Measurements from ENCODE around the gene TULP1. TPM values are rescaled to one million over a fixed set of nuclear protein-coding genes. Genes with fewer than 3 reads are reported as not detected.

Gene TULP1
- total and polyA plus RNA-seq, 2 of the 4 experiments (the other 2 are of a cell fraction), result not detected

DNA sequence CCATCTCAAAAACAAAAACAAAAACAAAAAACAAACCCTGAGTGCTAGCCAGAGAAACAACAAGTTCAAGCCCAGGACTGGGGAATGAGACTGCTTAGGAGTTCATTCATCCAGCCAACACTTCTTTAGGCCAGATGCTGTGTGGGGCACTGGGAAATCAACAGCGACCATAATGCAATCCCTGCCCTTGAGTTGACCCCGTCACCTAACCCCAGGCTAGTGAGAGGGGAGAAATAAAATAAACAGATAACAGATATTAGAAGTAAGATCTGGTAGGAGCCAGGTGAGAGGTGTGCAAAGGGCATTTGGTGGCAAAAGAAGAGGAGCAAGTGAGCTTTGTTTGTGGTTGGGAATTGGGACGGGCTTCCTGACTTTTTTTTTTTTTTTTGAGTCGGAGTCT is 49.4 kb downstream of the TULP1 start:
- ChIA-PET CTCF (interaction anchor here (0.6 kb wide), 2 partner anchors 14 to 21 kb away, joined by 3 to 4 read pairs; no protein-coding TSS in a partner anchor), POLR2A (ENCODE audit: unreplicated experiment) (no interaction called here)
- Histone ChIP-seq H4K91ac (ENCODE audit: insufficient read depth, low read depth, low read length) (no peak overlapping the region), H3K18ac (ENCODE audit: low read depth, low read length) (no peak overlapping the region), H3K9me3 (ENCODE audit: control insufficient read depth, insufficient read depth, low read length) (no peaks in the 10 kb centered on the region), H4K8ac (ENCODE audit: low read depth in 2 of 2, low read length in 2 of 2) (no peak overlapping the region), H4K5ac (ENCODE audit: low read depth, low read length) (no peak overlapping the region), H3K36me3 (ENCODE audit: control insufficient read depth, insufficient read depth, low read length) (peaks cover 20% of the 10 kb centered on the region), H3K9me1 (ENCODE audit: insufficient read depth, low read length) (no peaks in the 10 kb centered on the region), H2AK9ac (replicated peaks; ENCODE audit: low read depth, low read length, poor library complexity) (peak overlapping the region; percentile 55), H3K4ac (ENCODE audit: low read depth, low read length) (no peak overlapping the region), H3K27me3 (ENCODE audit: control insufficient read depth, insufficient read depth, low read length) (no peaks in the 10 kb centered on the region), H3K4me1 (ENCODE audit: control insufficient read depth, insufficient read depth, low read length) (no peaks in the 10 kb centered on the region), H3K56ac (ENCODE audit: extremely low read depth, insufficient read depth, low read length) (no peak overlapping the region), H3K23ac (ENCODE audit: low read depth, low read length) (no peak overlapping the region), H3K27ac (ENCODE audit: insufficient read depth, low read length) (no peak overlapping the region), H2BK15ac (ENCODE audit: low read depth, low read length) (no peak overlapping the region), H3K79me1 (ENCODE audit: low read depth in 1 of 2, low read length in 2 of 2) (no peaks in the 10 kb centered on the region), H2AK5ac (ENCODE audit: low read depth, low read length) (no peak overlapping the region), H3K14ac (replicated peaks; ENCODE audit: low read depth, low read length) (no peak overlapping the region), H3K9ac (ENCODE audit: low read depth, low read length) (no peak overlapping the region), H3K4me3 (ENCODE audit: insufficient read depth, low read depth, low read length) (no peak overlapping the region), H3K4me2 (ENCODE audit: low read depth, low read length) (no peak overlapping the region), H4K20me1 (ENCODE audit: insufficient read depth, low read length) (peaks cover under 1% of the 10 kb centered on the region), H2BK5ac (ENCODE audit: low read depth, low read length, poor library complexity, severe bottlenecking) (no peak overlapping the region), H2BK20ac (ENCODE audit: low read depth, low read length) (no peak overlapping the region), H2BK120ac (ENCODE audit: low read depth, low read length) (no peak overlapping the region), H2AFZ (replicated peaks; ENCODE audit: low read length, poor library complexity) (no peak overlapping the region)
- WGBS, 2 experiments (ENCODE audit: extremely low coverage in 2 of 2, insufficient read length in 1 of 2), result 67% methylated on average over 1 of the region's 4 CpGs; no CpG with 5 or more reads in 1 of the 2 experiments
- BruUV-seq (replicated peaks), result no TSS peak
- TF ChIP-seq CEBPB (IDR thresholded peaks at IDR 0.05; ENCODE audit: low read depth, low read length), result no peak
- TF ChIP-seq MXI1 (IDR thresholded peaks at IDR 0.05; ENCODE audit: borderline replicate concordance, low read depth, low read length), result no peak
- TF ChIP-seq, protein P1, sequence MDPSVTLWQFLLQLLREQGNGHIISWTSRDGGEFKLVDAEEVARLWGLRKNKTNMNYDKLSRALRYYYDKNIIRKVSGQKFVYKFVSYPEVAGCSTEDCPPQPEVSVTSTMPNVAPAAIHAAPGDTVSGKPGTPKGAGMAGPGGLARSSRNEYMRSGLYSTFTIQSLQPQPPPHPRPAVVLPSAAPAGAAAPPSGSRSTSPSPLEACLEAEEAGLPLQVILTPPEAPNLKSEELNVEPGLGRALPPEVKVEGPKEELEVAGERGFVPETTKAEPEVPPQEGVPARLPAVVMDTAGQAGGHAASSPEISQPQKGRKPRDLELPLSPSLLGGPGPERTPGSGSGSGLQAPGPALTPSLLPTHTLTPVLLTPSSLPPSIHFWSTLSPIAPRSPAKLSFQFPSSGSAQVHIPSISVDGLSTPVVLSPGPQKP (IDR thresholded peaks at IDR 0.05; ENCODE audit: borderline replicate concordance, low read depth, low read length), result no peak
- TF ChIP-seq SMC3 (IDR thresholded peaks at IDR 0.05; ENCODE audit: low read depth, low read length), result no peak
- no peak for TF ChIP-seq BHLHE40 (IDR thresholded peaks at IDR 0.05; ENCODE audit: low read depth, low read length)
- TF ChIP-seq RFX5 (IDR thresholded peaks at IDR 0.05; ENCODE audit: low read depth, low read length), result no peak
- TF ChIP-seq NFE2L2 (IDR thresholded peaks at IDR 0.05; ENCODE audit: low read depth, low read length), result no peak
- dilution Hi-C loops (cut with HindIII; ENCODE audit: low sequenced_read_pairs, unreplicated experiment) (no loop called here), intact Hi-C loops (cut with micrococcal nuclease) (no loop called here), in situ Hi-C loops (cut with MboI; ENCODE audit: low sequenced_read_pairs) (no loop called here)
- DNase-seq, result no peak
- ATAC-seq (ENCODE audit: low read depth), result no peak

Data from IMR-90 (cell line).